H9 (cell line): Measurements from ENCODE around the gene PM20D1. TPM values are rescaled to one million over a fixed set of nuclear protein-coding genes. Genes with fewer than 3 reads are reported as not detected.

Source experiments
- DNase-seq: peaks from one replicate; pipeline ENCODE4 v3.0.0-alpha.2; 2017
- H2AFZ ChIP-seq: one replicate; pipeline ENCODE4 v1.6.1; 2013; ENCODE audit warnings: mild to moderate bottlenecking, low read length, control low read depth, moderate library complexity
- H2AK5ac ChIP-seq: 2 replicates; pipeline ENCODE4 v1.6.1; 2013; ENCODE audit warnings: low read length, control low read depth, mixed read lengths; ENCODE audit not compliant: insufficient read length
- H2BK120ac ChIP-seq: one replicate; pipeline ENCODE4 v1.6.1; 2013; ENCODE audit warnings: low read depth, mild to moderate bottlenecking, low read length, control low read depth, inconsistent platforms; ENCODE audit not compliant: poor library complexity, severe bottlenecking
- H2BK12ac ChIP-seq: 2 replicates; pipeline ENCODE4 v1.6.1; 2013; ENCODE audit warnings: low read length, control low read depth, mixed read lengths, low read depth; ENCODE audit not compliant: insufficient read length
- H2BK15ac ChIP-seq: 2 replicates; pipeline ENCODE4 v1.6.1; 2013; ENCODE audit warnings: low read depth, low read length, control low read depth
- H2BK20ac ChIP-seq: one replicate; pipeline ENCODE4 v1.6.1; 2013; ENCODE audit warnings: low read depth, mild to moderate bottlenecking, low read length, control low read depth, inconsistent platforms; ENCODE audit not compliant: poor library complexity, severe bottlenecking
- H2BK5ac ChIP-seq: 2 replicates; pipeline ENCODE4 v1.6.1; 2013; ENCODE audit warnings: low read length, control low read depth, mixed read lengths; ENCODE audit not compliant: insufficient read length
- H3K14ac ChIP-seq: 2 replicates; pipeline ENCODE4 v1.6.1; 2013; ENCODE audit warnings: low read length, control low read depth; ENCODE audit not compliant: insufficient read depth
- H3K18ac ChIP-seq: 2 replicates; pipeline ENCODE4 v1.6.1; 2013; ENCODE audit warnings: low read depth, mild to moderate bottlenecking, mixed read lengths, low read length, control low read depth; ENCODE audit not compliant: insufficient read length
- H3K23ac ChIP-seq: 2 replicates; pipeline ENCODE4 v1.6.1; 2013; ENCODE audit warnings: low read length, control low read depth, mixed read lengths, low read depth; ENCODE audit not compliant: insufficient read length
- H3K23me2 ChIP-seq: 2 replicates; pipeline ENCODE4 v1.6.1; 2013; ENCODE audit warnings: low read depth, mild to moderate bottlenecking, mixed read lengths, low read length, control low read depth; ENCODE audit not compliant: insufficient read length, poor library complexity, severe bottlenecking
- H3K27ac ChIP-seq: 2 replicates; pipeline ENCODE4 v1.5.1; 2013; ENCODE audit warnings: low read length, control low read depth, mixed read lengths, low read depth; ENCODE audit not compliant: insufficient read length
- H3K27me3 ChIP-seq: 2 replicates; pipeline ENCODE4 v1.6.1; 2013; ENCODE audit warnings: low read length, control low read depth, inconsistent platforms; ENCODE audit not compliant: insufficient read depth
- H3K4ac ChIP-seq: 2 replicates; pipeline ENCODE4 v1.6.1; 2013; ENCODE audit warnings: low read depth, mild to moderate bottlenecking, control low read depth, inconsistent platforms, low read length, moderate library complexity
- H3K4me1 ChIP-seq: 2 replicates; pipeline ENCODE4 v1.6.1; 2013; ENCODE audit warnings: low read length, control low read depth, inconsistent platforms; ENCODE audit not compliant: insufficient read depth
- H3K4me2 ChIP-seq: 2 replicates; pipeline ENCODE4 v1.6.1; 2013; ENCODE audit warnings: low read length, control low read depth, mixed read lengths; ENCODE audit not compliant: insufficient read length, insufficient read depth
- H3K56ac ChIP-seq: 2 replicates; pipeline ENCODE4 v1.6.1; 2013; ENCODE audit warnings: low read depth, mild to moderate bottlenecking, mixed read lengths, low read length, control low read depth; ENCODE audit not compliant: insufficient read length
- H3K79me1 ChIP-seq: 2 replicates; pipeline ENCODE4 v1.6.1; 2013; ENCODE audit warnings: low read depth, mild to moderate bottlenecking, moderate library complexity, low read length, control low read depth, inconsistent platforms; ENCODE audit not compliant: insufficient read depth, poor library complexity, severe bottlenecking
- H3K79me2 ChIP-seq: 2 replicates; pipeline ENCODE4 v1.6.1; 2013; ENCODE audit warnings: low read length, control low read depth, inconsistent platforms; ENCODE audit not compliant: insufficient read depth
- H3K9ac ChIP-seq: 2 replicates; pipeline ENCODE4 v1.6.1; 2013; ENCODE audit warnings: low read length, control low read depth, mixed read lengths; ENCODE audit not compliant: insufficient read length; ENCODE audit errors: extremely low read depth
- H3K9me3 ChIP-seq: one replicate; pipeline ENCODE4 v1.6.1; 2013; ENCODE audit warnings: low read depth, low read length, inconsistent platforms; ENCODE audit not compliant: control insufficient read depth
- H3T11ph ChIP-seq: one replicate; pipeline ENCODE4 v1.6.1; 2013; ENCODE audit warnings: mild to moderate bottlenecking, low read length, control low read depth, inconsistent platforms
- H4K20me1 ChIP-seq: one replicate; pipeline ENCODE4 v1.6.1; 2013; ENCODE audit not compliant: control insufficient read depth, insufficient read length, insufficient read depth
- H4K5ac ChIP-seq: 2 replicates; pipeline ENCODE4 v1.6.1; 2013; ENCODE audit warnings: low read depth, mild to moderate bottlenecking, mixed read lengths, low read length, control low read depth; ENCODE audit not compliant: insufficient read length
- H4K8ac ChIP-seq: replicated peaks from 2 replicates; pipeline ENCODE4 v1.6.1; 2013; ENCODE audit warnings: low read length, control low read depth, mixed read lengths, low read depth; ENCODE audit not compliant: insufficient read length
- H4K91ac ChIP-seq: 2 replicates; pipeline ENCODE4 v1.6.1; 2013; ENCODE audit warnings: low read depth, mild to moderate bottlenecking, moderate library complexity, mixed read lengths, low read length, control low read depth; ENCODE audit not compliant: insufficient read length
- H3K27ac Mint-ChIP-seq, 3 experiments: 2 replicates in 2 of 3; 3 replicates in 1 of 3; pipeline ENCODE4 v1.8.0; 2020 to 2021; ENCODE audit warnings: mixed read lengths in 3 of 3, mild to moderate bottlenecking in 1 of 3, moderate library complexity in 1 of 3
- H3K27me3 Mint-ChIP-seq: 2 replicates; pipeline ENCODE4 v1.8.0; 2021; ENCODE audit warnings: low read depth, mild to moderate bottlenecking, moderate library complexity, mixed read lengths
- H3K36me3 Mint-ChIP-seq, 3 experiments: 2 replicates in 2 of 3; 3 replicates in 1 of 3; pipeline ENCODE4 v1.8.0; 2020 to 2021; ENCODE audit warnings: low read depth in 3 of 3, mixed read lengths in 3 of 3; ENCODE audit not compliant: insufficient read depth in 1 of 3
- H3K4me1 Mint-ChIP-seq, 2 experiments: 2 replicates each; pipeline ENCODE4 v1.8.0; 2020; ENCODE audit warnings: mixed read lengths in 2 of 2
- H3K4me3 Mint-ChIP-seq, 2 experiments: 2 replicates in 1 of 2; 3 replicates in 1 of 2; pipeline ENCODE4 v1.8.0; 2020 to 2021; ENCODE audit warnings: mild to moderate bottlenecking in 2 of 2, mixed read lengths in 2 of 2, moderate library complexity in 1 of 2
- H3K9me3 Mint-ChIP-seq, 2 experiments: 2 replicates in 1 of 2; 3 replicates in 1 of 2; pipeline ENCODE4 v1.8.0; 2020; ENCODE audit warnings: mild to moderate bottlenecking in 2 of 2, mixed read lengths in 2 of 2, moderate library complexity in 1 of 2
- total RNA-seq: library from RNA; stranded (reverse); gene quantifications from 2 replicates; pipeline ENCODE4 v1.2.1, GENCODE V29; 2021
- TF ChIP-seq, protein P1 (sequence below): fragments of 200-600 bp; sonication (generic); conservative IDR thresholded peaks from 3 replicates; pipeline ENCODE4 v1.8.0; 2021; ENCODE audit warnings: antibody characterized with exemption, mild to moderate bottlenecking

PM20D1 gene
- total RNA-seq, 1 experiment from 2014 or later: not detected

DNA sequence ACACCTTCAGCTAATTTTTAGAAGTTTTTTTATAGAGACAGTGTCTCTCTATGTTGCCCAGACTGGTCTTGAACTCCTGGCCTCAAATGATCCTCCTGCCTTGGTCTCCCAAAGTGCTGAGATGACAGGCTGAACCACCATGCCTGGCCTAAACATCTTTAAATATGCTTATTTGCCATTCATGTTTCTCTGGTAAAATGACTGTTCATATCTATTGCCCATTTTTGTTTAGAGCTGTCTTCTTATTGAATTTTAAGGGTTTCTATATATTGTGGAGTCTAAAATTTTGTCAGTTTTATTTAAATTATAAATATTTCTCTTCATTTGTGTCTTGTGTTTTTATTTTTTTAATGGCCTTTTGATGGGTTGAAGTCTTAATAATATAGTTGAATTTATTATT is 3.0 kb upstream of the PM20D1 start:
- no peak overlapping the region for H3K14ac ChIP-seq
- no peak overlapping the region for H4K5ac ChIP-seq
- no peak overlapping the region for H4K8ac ChIP-seq
- no peaks in the 10 kb centered on the region for H4K20me1 ChIP-seq
- Mint-ChIP-seq H3K36me3 (peaks cover 8 to 19% (median 16%) of the 10 kb centered on the region in 3 experiments), H3K4me3 (no peak overlapping the region), H3K27ac (no peak overlapping the region), H3K4me1 (no peaks in the 10 kb centered on the region), H3K9me3 (peaks cover 12 to 17% of the 10 kb centered on the region in 2 experiments), H3K27me3 (no peaks in the 10 kb centered on the region)
- H3K27me3 ChIP-seq: no peaks in the 10 kb centered on the region
- H3K4ac ChIP-seq: no peak overlapping the region
- H3K79me1 ChIP-seq: no peaks in the 10 kb centered on the region
- no peak overlapping the region for H3T11ph ChIP-seq
- no peak overlapping the region for H3K27ac ChIP-seq
- no peaks in the 10 kb centered on the region for H3K23me2 ChIP-seq
- H3K23ac ChIP-seq: no peak overlapping the region
- no peak overlapping the region for H2BK5ac ChIP-seq
- no peak overlapping the region for H4K91ac ChIP-seq
- H3K56ac ChIP-seq: no peak overlapping the region
- no peak for DNase-seq
- H2AFZ ChIP-seq: no peak overlapping the region
- no peak overlapping the region for H2AK5ac ChIP-seq
- no peak overlapping the region for H2BK20ac ChIP-seq
- TF ChIP-seq, protein P1, sequence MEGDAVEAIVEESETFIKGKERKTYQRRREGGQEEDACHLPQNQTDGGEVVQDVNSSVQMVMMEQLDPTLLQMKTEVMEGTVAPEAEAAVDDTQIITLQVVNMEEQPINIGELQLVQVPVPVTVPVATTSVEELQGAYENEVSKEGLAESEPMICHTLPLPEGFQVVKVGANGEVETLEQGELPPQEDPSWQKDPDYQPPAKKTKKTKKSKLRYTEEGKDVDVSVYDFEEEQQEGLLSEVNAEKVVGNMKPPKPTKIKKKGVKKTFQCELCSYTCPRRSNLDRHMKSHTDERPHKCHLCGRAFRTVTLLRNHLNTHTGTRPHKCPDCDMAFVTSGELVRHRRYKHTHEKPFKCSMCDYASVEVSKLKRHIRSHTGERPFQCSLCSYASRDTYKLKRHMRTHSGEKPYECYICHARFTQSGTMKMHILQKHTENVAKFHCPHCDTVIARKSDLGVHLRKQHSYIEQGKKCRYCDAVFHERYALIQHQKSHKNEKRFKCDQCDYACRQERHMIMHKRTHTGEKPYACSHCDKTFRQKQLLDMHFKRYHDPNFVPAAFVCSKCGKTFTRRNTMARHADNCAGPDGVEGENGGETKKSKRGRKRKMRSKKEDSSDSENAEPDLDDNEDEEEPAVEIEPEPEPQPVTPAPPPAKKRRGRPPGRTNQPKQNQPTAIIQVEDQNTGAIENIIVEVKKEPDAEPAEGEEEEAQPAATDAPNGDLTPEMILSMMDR: no peak
- no peaks in the 10 kb centered on the region for H3K79me2 ChIP-seq
- no peak overlapping the region for H3K4me2 ChIP-seq
- no peaks in the 10 kb centered on the region for H3K4me1 ChIP-seq
- H3K18ac ChIP-seq: no peak overlapping the region
- no peak overlapping the region for H2BK120ac ChIP-seq
- H2BK15ac ChIP-seq: no peak overlapping the region
- no peaks in the 10 kb centered on the region for H3K9me3 ChIP-seq
- H2BK12ac ChIP-seq: no peak overlapping the region
- H3K9ac ChIP-seq: no peak overlapping the region
